ENCODE data around the gene STAT2. TPM values are rescaled to one million over a fixed set of nuclear protein-coding genes. Genes with fewer than 3 reads are reported as not detected.
A peak's percentile ranks its signal among the peaks of the same experiment; 100 is the strongest.
"Not testable (repeated sequence)": the region's sequence is repeated elsewhere in the genome, so short reads cannot be mapped to it uniquely, and the experiment has no call there.

The STAT2 gene
- total RNA-seq: 39.2 and 48.2 TPM in 2 replicates

- peak; percentile 99 for DNase-seq (ENCODE audit: low read depth)
- peak within 1 kb of the TSS; percentile 78 for H3K4me3 ChIP-seq (ENCODE audit: low read depth, low read length)
- TF ChIP-seq, protein P1, sequence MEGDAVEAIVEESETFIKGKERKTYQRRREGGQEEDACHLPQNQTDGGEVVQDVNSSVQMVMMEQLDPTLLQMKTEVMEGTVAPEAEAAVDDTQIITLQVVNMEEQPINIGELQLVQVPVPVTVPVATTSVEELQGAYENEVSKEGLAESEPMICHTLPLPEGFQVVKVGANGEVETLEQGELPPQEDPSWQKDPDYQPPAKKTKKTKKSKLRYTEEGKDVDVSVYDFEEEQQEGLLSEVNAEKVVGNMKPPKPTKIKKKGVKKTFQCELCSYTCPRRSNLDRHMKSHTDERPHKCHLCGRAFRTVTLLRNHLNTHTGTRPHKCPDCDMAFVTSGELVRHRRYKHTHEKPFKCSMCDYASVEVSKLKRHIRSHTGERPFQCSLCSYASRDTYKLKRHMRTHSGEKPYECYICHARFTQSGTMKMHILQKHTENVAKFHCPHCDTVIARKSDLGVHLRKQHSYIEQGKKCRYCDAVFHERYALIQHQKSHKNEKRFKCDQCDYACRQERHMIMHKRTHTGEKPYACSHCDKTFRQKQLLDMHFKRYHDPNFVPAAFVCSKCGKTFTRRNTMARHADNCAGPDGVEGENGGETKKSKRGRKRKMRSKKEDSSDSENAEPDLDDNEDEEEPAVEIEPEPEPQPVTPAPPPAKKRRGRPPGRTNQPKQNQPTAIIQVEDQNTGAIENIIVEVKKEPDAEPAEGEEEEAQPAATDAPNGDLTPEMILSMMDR (conservative IDR thresholded peaks at IDR 0.05; ENCODE audit: low read depth, low read length): peak; percentile 0
Observed at GRCh38 chr12:56359851-56360767, at the start of gene STAT2. Gene STAT2 (minus strand): TSS chr12:56360107. CDS start chr12:56356571, 3,536 bp downstream.

DNA sequence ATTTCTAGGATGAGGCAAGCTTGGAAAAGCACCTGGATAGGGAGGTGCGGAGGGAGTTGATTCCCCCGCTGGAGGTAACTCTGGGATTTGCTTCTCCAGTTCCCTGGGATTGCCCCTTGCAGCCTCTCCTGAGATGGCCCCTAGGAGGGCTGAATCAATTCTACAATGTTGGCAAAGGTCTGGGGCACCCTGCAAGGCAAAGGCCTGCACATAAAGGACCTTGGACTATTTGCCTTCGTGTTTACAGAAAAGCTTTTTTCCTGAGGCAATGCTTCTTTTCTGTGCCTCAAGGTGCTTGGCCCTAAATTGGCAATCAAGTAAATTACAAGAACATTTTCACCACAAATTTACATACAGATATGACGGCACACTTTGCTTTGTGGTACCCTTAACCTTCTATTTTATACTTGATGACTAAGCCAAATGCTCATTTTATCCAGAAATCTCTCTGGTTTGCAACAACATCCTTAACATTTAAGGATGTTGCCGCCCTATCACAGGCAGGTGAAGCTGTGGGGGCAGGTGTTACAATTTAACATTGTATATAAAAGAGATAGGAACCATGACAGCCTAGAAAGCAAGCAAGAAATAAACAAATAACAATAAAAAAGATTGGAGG is 49.0 kb upstream of the STAT2 start:
- TF ChIP-seq, protein P1 (conservative IDR thresholded peaks at IDR 0.05; ENCODE audit: low read depth, low read length): no peak
- DNase-seq (ENCODE audit: low read depth): no peak
- H3K4me3 ChIP-seq (ENCODE audit: low read depth, low read length): no peak overlapping the region

DNA sequence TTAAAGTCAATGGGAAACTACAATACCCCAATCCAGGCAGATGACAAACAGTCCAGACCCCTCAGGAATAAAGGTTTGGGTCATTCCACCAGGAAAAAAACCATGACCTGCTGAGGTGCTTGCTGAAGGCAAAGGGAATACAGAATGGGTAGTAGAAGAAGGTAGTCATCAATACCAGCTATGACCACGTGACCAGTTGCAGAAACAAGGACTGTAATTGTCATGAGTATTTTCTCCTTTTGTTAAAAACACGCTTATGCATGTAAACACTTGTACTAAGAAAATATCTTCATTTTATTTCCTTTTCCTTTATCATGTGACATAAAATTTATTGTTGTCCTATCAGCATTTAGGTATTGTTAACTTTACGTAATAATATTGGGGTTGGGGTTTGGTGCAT is 44.3 kb upstream of the STAT2 start:
- not testable (repeated sequence) for DNase-seq (ENCODE audit: low read depth); H3K4me3 ChIP-seq (ENCODE audit: low read depth, low read length)

- H3K4me3 ChIP-seq (ENCODE audit: low read depth, low read length); DNase-seq (ENCODE audit: low read depth): not testable (repeated sequence)
Observed at GRCh38 chr12:56401612-56402011, 41.7 kb upstream of the STAT2 start.

- not testable (repeated sequence) for DNase-seq (ENCODE audit: low read depth); H3K4me3 ChIP-seq (ENCODE audit: low read depth, low read length)
Observed at GRCh38 chr12:56401125-56401524, 41.2 kb upstream of the STAT2 start.

DNA sequence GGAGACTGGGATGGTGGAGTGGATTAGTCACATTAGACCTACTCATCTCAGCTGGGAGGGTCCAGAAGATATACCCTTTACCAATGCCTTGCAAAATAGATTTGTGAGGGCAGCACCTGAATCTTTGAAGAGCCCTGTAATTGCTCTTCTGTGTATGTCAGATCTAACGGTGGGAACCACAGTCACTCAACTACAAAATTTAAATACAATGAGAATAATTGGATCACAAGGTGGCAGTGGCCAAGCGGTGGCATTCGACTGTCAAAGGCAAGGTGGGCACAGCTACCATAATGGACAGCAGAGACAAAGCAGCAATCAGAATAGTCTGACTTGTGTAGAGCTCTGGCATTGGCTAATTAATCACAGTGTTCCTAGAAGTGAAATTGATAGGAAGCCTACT is 39.6 kb upstream of the STAT2 start:
- not testable (repeated sequence) for H3K4me3 ChIP-seq (ENCODE audit: low read depth, low read length); DNase-seq (ENCODE audit: low read depth)

GRCh38 chr12:56398324-56398723 is 38.4 kb upstream of the STAT2 start:
- H3K4me3 ChIP-seq (ENCODE audit: low read depth, low read length): no peak overlapping the region
- no peak for DNase-seq (ENCODE audit: low read depth)
- TF ChIP-seq, protein P1 (conservative IDR thresholded peaks at IDR 0.05; ENCODE audit: low read depth, low read length): no peak

GRCh38 chr12:56392331-56392730 is 32.4 kb upstream of the STAT2 start:
- no peak for DNase-seq (ENCODE audit: low read depth)
- TF ChIP-seq, protein P1 (conservative IDR thresholded peaks at IDR 0.05; ENCODE audit: low read depth, low read length): no peak
- no peak overlapping the region for H3K4me3 ChIP-seq (ENCODE audit: low read depth, low read length)

GRCh38 chr12:56391721-56392120 is 31.8 kb upstream of the STAT2 start:
- DNase-seq (ENCODE audit: low read depth): no peak
- TF ChIP-seq, protein P1 (conservative IDR thresholded peaks at IDR 0.05; ENCODE audit: low read depth, low read length): no peak
- no peak overlapping the region for H3K4me3 ChIP-seq (ENCODE audit: low read depth, low read length)
